Heart right ventricle (tissue), 16 donors: ENCODE measurements around the gene CST3. TPM values are rescaled to one million over a fixed set of nuclear protein-coding genes. Genes with fewer than 3 reads are reported as not detected.

Experiments used
- ATAC-seq, 8 donors: fragments of 200-7000 bp; cut with Tn5 transposase; one replicate each; pipeline ENCODE4 v1.9.1; 2020; ENCODE audit warnings: mild to moderate bottlenecking in 8 of 8, moderate library complexity in 8 of 8, moderate number of reproducible peaks in 1 of 8
- DNase-seq, 2 donors: peaks; one replicate each; pipeline ENCODE4 v3.0.0-alpha.2; 2020
- H3K27ac ChIP-seq, 10 donors: fragments of 200-600 bp; sonication (generic) in 2 of 10; one replicate each; pipeline versions ENCODE4 v1.5.0 to v1.8.0; 2020 to 2022; ENCODE audit warnings: mild to moderate bottlenecking in 3 of 10
- H3K27me3 ChIP-seq, 7 donors: fragments of 200-600 bp; one replicate each; pipeline ENCODE4 v1.8.0; 2021 to 2022; ENCODE audit warnings: mild to moderate bottlenecking in 2 of 7
- H3K36me3 ChIP-seq, 9 donors: fragments of 200-600 bp; sonication (generic) in 1 of 9; one replicate each; pipeline versions ENCODE4 v1.5.0 to v1.8.0; 2020 to 2022; ENCODE audit warnings: mild to moderate bottlenecking in 2 of 9
- H3K4me1 ChIP-seq, 9 donors: fragments of 200-600 bp; sonication (generic) in 1 of 9; one replicate each; pipeline versions ENCODE4 v1.5.0 to v1.8.0; 2020 to 2022; ENCODE audit warnings: mild to moderate bottlenecking in 4 of 9
- H3K4me3 ChIP-seq, 10 donors: fragments of 200-600 bp; sonication (generic) in 2 of 10; one replicate each; pipeline versions ENCODE4 v1.5.0 to v1.8.0; 2020 to 2022; ENCODE audit warnings: mild to moderate bottlenecking in 7 of 10, moderate library complexity in 2 of 10
- H3K9me3 ChIP-seq, 11 donors: fragments of 200-600 bp in 10 of 11; sonication (generic) in 2 of 11; one replicate each; pipeline versions ENCODE4 v1.5.0 to v1.8.0; 2013 to 2022; ENCODE audit warnings: mild to moderate bottlenecking in 2 of 11, control low read depth in 1 of 11, moderate library complexity in 1 of 11
- CTCF ChIP-seq, 9 donors: fragments of 200-600 bp; sonication (generic) in 2 of 9; IDR thresholded peaks; one replicate each; pipeline versions ENCODE4 v1.5.0 to v1.8.0; 2021 to 2022; ENCODE audit warnings: antibody characterized with exemption in 9 of 9, mild to moderate bottlenecking in 5 of 9, moderate library complexity in 1 of 9
- WGBS, 2 donors: extraction: QIAGEN DNeasy Blood & Tissue Kit; methylation state at CpG; one replicate each; pipeline ENCODE4 v1.1.7; 2013; ENCODE audit warnings: inconsistent platforms in 1 of 2; 5-methylcytosine and 5-hydroxymethylcytosine counted together
- intact Hi-C, 10 donors: fragments of 100-400 bp; cut with DNase I; formaldehyde crosslinking; loops; one replicate each; pipeline versions ENCODE4 v1.11.1 to v1.14.2; 2022
- polyA plus RNA-seq, 2 donors: library from polyadenylated mRNA; stranded (reverse); fragments of 200-250 nt; gene quantifications; one replicate each; pipeline ENCODE4 v1.2.3, GENCODE V29; 2013
- total RNA-seq, 10 donors: library from RNA; stranded (reverse); fragmentation: NEBNext Ultra II Directional in 3 of 10; extraction: Animal tissue kit (Norgen Biotek cat#: 25700) in 3 of 10; gene quantifications; one replicate each; pipeline versions ENCODE4 v1.2.1 to v1.2.4, GENCODE V29; 2021 to 2023
- donor health status: Arrhythmogenic right ventricular cardiomyopathy.
- donor health status: ischemic (EF 13 %, LVEDD 7.1; RV severe dilation, severe dysfunction).
- donor health status: healthy with polysubstance abuse.
- donor health status: DM: no; HTN: yes; CAD: no.
- donor health status: DM: no; HTN: no; CAD: no.
- donor health status: ischemic (EF 25% LVEDD 6.9; RV normal size, moderate dysfunction).
- donor health status: ischemic (EF 25% LVEDD 5.7; RV mildly dilated, moderate dysfunction).
- donor health status: healthy.
- donor health status: DM: yes; HTN: yes; CAD: no.
- donor health status: Ischemic cardiomyopathy.
- donor health status: ischemic (EF 35%, LVEDD 5.7; RV mildly dilated, moderate dysfunction).
- donor health status: nonischemic (EF 11% LVEDD 7.7; RV severe dilation, severe dysfunction).
- donor health status: DM: yes; HTN: yes; CAD: no.
- donor health status: PGD.
- donor health status: ischemic (EF 29% LVEDD 5.4; RV normal size, mild dysfunction).
- donor health status: nonischemic (EF 23%, LVEDD 6.1; RV moderate dilation, normal function).

CST3 gene
- total and polyA plus RNA-seq, 12 donors = 395 to 1,066 (median 612) TPM

GRCh38 chr20:23649242-23649641 is 11.5 kb upstream of the CST3 start:
- H3K4me3 ChIP-seq = no peak overlapping the region
- H3K27ac ChIP-seq = no peak overlapping the region
- intact Hi-C loops = no loop called here
- no peaks in the 10 kb centered on the region for H3K9me3 ChIP-seq
- WGBS, 2 donors = 87 to 89% methylated on average over 2 of the region's 2 CpGs
- no peaks in the 10 kb centered on the region for H3K36me3 ChIP-seq
- H3K4me1 ChIP-seq = peaks cover 0 to 32% (median 10%) of the 10 kb centered on the region in 9 donors
- no peaks in the 10 kb centered on the region for H3K27me3 ChIP-seq
- DNase-seq (no peak), ATAC-seq (no peak)
- no peak for TF ChIP-seq CTCF (IDR thresholded peaks at IDR 0.05)

GRCh38 chr20:23647346-23647745 is 9.6 kb upstream of the CST3 start:
- DNase-seq (no peak), ATAC-seq (no peak)
- no peaks in the 10 kb centered on the region for H3K36me3 ChIP-seq
- H3K4me1 ChIP-seq = peaks cover 0 to 32% (median under 1%) of the 10 kb centered on the region in 9 donors
- no peaks in the 10 kb centered on the region for H3K9me3 ChIP-seq
- H3K27me3 ChIP-seq = no peaks in the 10 kb centered on the region
- no peak overlapping the region for H3K27ac ChIP-seq
- no peak overlapping the region for H3K4me3 ChIP-seq
- intact Hi-C loops = no loop called here
- 88 to 93% methylated on average over 2 of the region's 2 CpGs for WGBS, 2 donors
- TF ChIP-seq CTCF (IDR thresholded peaks at IDR 0.05) = no peak

- no peaks in the 10 kb centered on the region for H3K36me3 ChIP-seq
- no peak overlapping the region for H3K27ac ChIP-seq
- H3K9me3 ChIP-seq = no peaks in the 10 kb centered on the region
- no peak overlapping the region for H3K4me3 ChIP-seq
- WGBS, 2 donors = 53 to 58% methylated on average over 4 of the region's 4 CpGs
- H3K27me3 ChIP-seq = no peaks in the 10 kb centered on the region
- no peak for DNase-seq
- intact Hi-C loops = no loop called here
- ATAC-seq = no peak
- no peak for TF ChIP-seq CTCF (IDR thresholded peaks at IDR 0.05)
- peaks cover 0 to 43% (median 7%) of the 10 kb centered on the region in 9 donors for H3K4me1 ChIP-seq
Observed at GRCh38 chr20:23646106-23646873, 8.5 kb upstream of the CST3 start.

GRCh38 chr20:23645575-23645974 is 7.8 kb upstream of the CST3 start:
- ATAC-seq (no peak), DNase-seq (no peak)
- Histone ChIP-seq H3K27me3 (no peaks in the 10 kb centered on the region), H3K9me3 (no peaks in the 10 kb centered on the region), H3K4me1 (peaks cover 0 to 47% (median 7%) of the 10 kb centered on the region in 9 donors), H3K27ac (no peak overlapping the region), H3K36me3 (no peaks in the 10 kb centered on the region), H3K4me3 (no peak overlapping the region)
- WGBS, 2 donors = 84 to 100% methylated on average over 1 of the region's 1 CpG
- TF ChIP-seq CTCF (IDR thresholded peaks at IDR 0.05) = no peak
- intact Hi-C loops = no loop called here
